ENCODE measurements around the gene BSG. TPM values are rescaled to one million over a fixed set of nuclear protein-coding genes. Genes with fewer than 3 reads are reported as not detected.
"Not testable (repeated sequence)": the region's sequence is repeated elsewhere in the genome, so short reads cannot be mapped to it uniquely, and the experiment has no call there.

BSG gene
- total RNA-seq, 1 donor from 2014 or later = 98.2 TPM

GRCh38 chr19:602391-603301 lies 30.2 kb downstream of the BSG start:
- ATAC-seq (no peak), DNase-seq (ENCODE audit: low spot score) (no peak)

- ATAC-seq; DNase-seq (ENCODE audit: low spot score): not testable (repeated sequence)
These were observed 30.9 kb downstream of the BSG start for GRCh38 chr19:603302-603639.

GRCh38 chr19:603779-604178 lies 31.4 kb downstream of the BSG start:
- ATAC-seq; DNase-seq (ENCODE audit: low spot score): not testable (repeated sequence)

GRCh38 chr19:604355-604754 lies 32.0 kb downstream of the BSG start:
- ATAC-seq = no peak
- DNase-seq (ENCODE audit: low spot score) = no peak

GRCh38 chr19:605061-605971 lies 32.9 kb downstream of the BSG start:
- ATAC-seq; DNase-seq (ENCODE audit: low spot score): not testable (repeated sequence)

- DNase-seq (ENCODE audit: low spot score) (no peak), ATAC-seq (no peak)
These were observed 35.1 kb downstream of the BSG start for GRCh38 chr19:607301-608154.

GRCh38 chr19:608155-609003 lies 36.0 kb downstream of the BSG start:
- ATAC-seq (no peak), DNase-seq (ENCODE audit: low spot score) (no peak)

GRCh38 chr19:609004-609346 lies 36.6 kb downstream of the BSG start:
- ATAC-seq = peak; percentile 40
- DNase-seq (ENCODE audit: low spot score) = no peak

GRCh38 chr19:610071-610800 lies 37.8 kb downstream of the BSG start:
- ATAC-seq (peak; percentile 26), DNase-seq (ENCODE audit: low spot score) (no peak)

- peak; percentile 33 for ATAC-seq
These were observed 38.5 kb downstream of the BSG start for GRCh38 chr19:610801-611480.

GRCh38 chr19:611481-611868 lies 39.1 kb downstream of the BSG start:
- ATAC-seq = no peak
- no peak for DNase-seq (ENCODE audit: low spot score)

More at GRCh38 chr19:610801-611480, 38.5 kb downstream of the BSG start:
- DNase-seq (ENCODE audit: low spot score) = no peak

GRCh38 chr19:612941-613340 lies 40.5 kb downstream of the BSG start:
- ATAC-seq (no peak), DNase-seq (ENCODE audit: low spot score) (no peak)

- ATAC-seq (no peak), DNase-seq (ENCODE audit: low spot score) (no peak)
These were observed 41.6 kb downstream of the BSG start for GRCh38 chr19:613732-614567.

- ATAC-seq = peak; percentile 53
- DNase-seq (ENCODE audit: low spot score) = no peak
These were observed 43.2 kb downstream of the BSG start for GRCh38 chr19:615619-616018.

GRCh38 chr19:616062-616700 lies 43.8 kb downstream of the BSG start:
- no peak for ATAC-seq
- DNase-seq (ENCODE audit: low spot score) = no peak

GRCh38 chr19:616747-617526 lies 44.5 kb downstream of the BSG start:
- DNase-seq (ENCODE audit: low spot score) = no peak
- no peak for ATAC-seq
